ENCODE data around the gene HIF3A.
"Not testable (repeated sequence)": the region's sequence is repeated elsewhere in the genome, so short reads cannot be mapped to it uniquely, and the experiment has no call there.

The HIF3A gene

GRCh38 chr19:46365561-46365960 is 68.7 kb downstream of the HIF3A start:
- no peak for DNase-seq

GRCh38 chr19:46366620-46367292 is 69.9 kb downstream of the HIF3A start:
- no peak for DNase-seq

- no peak for DNase-seq
Observed at GRCh38 chr19:46367426-46367825, 70.6 kb downstream of the HIF3A start.

- DNase-seq: no peak
Observed at GRCh38 chr19:46368116-46368515, 71.3 kb downstream of the HIF3A start.

GRCh38 chr19:46369817-46370216 is 73.0 kb downstream of the HIF3A start:
- no peak for DNase-seq

- DNase-seq: no peak
Observed at GRCh38 chr19:46371371-46371901, 74.6 kb downstream of the HIF3A start.

GRCh38 chr19:46372901-46373490 is 76.2 kb downstream of the HIF3A start:
- no peak for DNase-seq

GRCh38 chr19:46373491-46374359 is 76.9 kb downstream of the HIF3A start:
- DNase-seq: peak in 1 of 2 experiments; percentile 17

- no peak for DNase-seq
Observed at GRCh38 chr19:46374536-46375475, 78.0 kb downstream of the HIF3A start.

GRCh38 chr19:46375476-46376067 is 78.7 kb downstream of the HIF3A start:
- not testable (repeated sequence) for DNase-seq

- DNase-seq: no peak
Observed at GRCh38 chr19:46376241-46377153, 79.7 kb downstream of the HIF3A start.

- no peak for DNase-seq
Observed at GRCh38 chr19:46378268-46378667, 81.4 kb downstream of the HIF3A start.

GRCh38 chr19:46380690-46381089 is 83.8 kb downstream of the HIF3A start:
- no peak for DNase-seq

GRCh38 chr19:46381346-46381745 is 84.5 kb downstream of the HIF3A start:
- DNase-seq: no peak

- DNase-seq: no peak
Observed at GRCh38 chr19:46381756-46382345, 85.0 kb downstream of the HIF3A start.

- no peak for DNase-seq
Observed at GRCh38 chr19:46383171-46383815, 86.5 kb downstream of the HIF3A start.

- DNase-seq: no peak
Observed at GRCh38 chr19:46383846-46384245, 87.0 kb downstream of the HIF3A start.

GRCh38 chr19:46384396-46384795 is 87.6 kb downstream of the HIF3A start:
- no peak for DNase-seq

- DNase-seq: no peak
Observed at GRCh38 chr19:46385636-46386035, 88.8 kb downstream of the HIF3A start.

- DNase-seq: no peak
Observed at GRCh38 chr19:46386151-46386550, 89.3 kb downstream of the HIF3A start.
